Right forelimb (tissue), 1 donor: Measurements from ENCODE around the gene ORC3.
"Not testable (repeated sequence)": the region's sequence is repeated elsewhere in the genome, so short reads cannot be mapped to it uniquely, and the experiment has no call there.

Experiments
- DNase-seq: peaks from one replicate; pipeline ENCODE4 v3.0.0-alpha.2; 2018

The ORC3 gene

GRCh38 chr6:87698547-87699006 lies 108.6 kb downstream of the ORC3 start:
- no peak for DNase-seq

- no peak for DNase-seq
Measured at GRCh38 chr6:87699576-87699975, 109.6 kb downstream of the ORC3 start.

- DNase-seq: peak; percentile 72
Measured at GRCh38 chr6:87700397-87701343, 110.7 kb downstream of the ORC3 start.

GRCh38 chr6:87701344-87701675 lies 111.4 kb downstream of the ORC3 start:
- DNase-seq: peak; percentile 68

- DNase-seq: peak; percentile 98
Measured at GRCh38 chr6:87701676-87702588, 112.0 kb downstream of the ORC3 start, which contains the start of gene AKIRIN2. Gene AKIRIN2 (minus strand): TSS chr6:87702233. CDS start chr6:87701684, 549 bp downstream.

GRCh38 chr6:87702589-87702945 lies 112.6 kb downstream of the ORC3 start:
- DNase-seq: no peak

GRCh38 chr6:87703039-87703438 lies 113.1 kb downstream of the ORC3 start:
- DNase-seq: not testable (repeated sequence)

- no peak for DNase-seq
Measured at GRCh38 chr6:87705070-87705691, 115.2 kb downstream of the ORC3 start.

- DNase-seq: no peak
Measured at GRCh38 chr6:87706187-87706966, 116.4 kb downstream of the ORC3 start.

GRCh38 chr6:87708581-87709427 lies 118.9 kb downstream of the ORC3 start:
- not testable (repeated sequence) for DNase-seq

- no peak for DNase-seq
Measured at GRCh38 chr6:87710090-87710489, 120.2 kb downstream of the ORC3 start.

- not testable (repeated sequence) for DNase-seq
Measured at GRCh38 chr6:87712713-87713112, 122.8 kb downstream of the ORC3 start.

- DNase-seq: no peak
Measured at GRCh38 chr6:87714093-87714842, 124.3 kb downstream of the ORC3 start.
